Measurements from ENCODE around the gene NEAT1. TPM values are rescaled to one million over a fixed set of nuclear protein-coding genes. Genes with fewer than 3 reads are reported as not detected.

Gene NEAT1
- total and polyA plus RNA-seq, 2 of the 8 experiments (the other 6 are each of a cell fraction or from before 2014, with no cell fraction given): 2.4 to 10.7 TPM

- CTCF ChIA-PET (ENCODE audit: partially characterized antibody): interaction anchor here (1.4 to 5.4 kb wide), 5 partner anchors 21 to 67 kb away, joined by 3 to 42 read pairs (median 5); no protein-coding TSS in a partner anchor
- Histone ChIP-seq H2BK15ac (ENCODE audit: low read length) (no peak overlapping the region), H4K8ac (ENCODE audit: extremely low read depth, insufficient read depth, low read length) (no peak overlapping the region; the same call in 1 of the 2 replicates), H2AK5ac (ENCODE audit: low read depth, low read length) (no peak overlapping the region), H4K20me1 (replicated peaks in 1 of 2; ENCODE audit: control insufficient read depth in 1 of 2, insufficient read depth in 2 of 2, low read length in 2 of 2) (peaks cover 0 to 1% of the 10 kb centered on the region in 2 experiments), H3K9ac (replicated peaks in 1 of 4; ENCODE audit: extremely low read depth in 1 of 4, low read depth in 3 of 4, low read length in 3 of 4) (no peak overlapping the region), H3K4ac (replicated peaks; ENCODE audit: insufficient read length, low read depth, low read length) (no peak overlapping the region), H3K4me1 (replicated peaks in 1 of 4; ENCODE audit: control insufficient read depth in 3 of 4, insufficient read depth in 4 of 4, low read length in 3 of 4) (no peaks in the 10 kb centered on the region; a peak in 4 of 7 replicates), H3K27ac (ENCODE audit: low read depth, low read length) (no peak overlapping the region), H4K5ac (ENCODE audit: insufficient read length, low read depth, low read length) (no peak overlapping the region), H2BK120ac (replicated peaks; ENCODE audit: low read depth, low read length) (no peak overlapping the region), H3K18ac (ENCODE audit: extremely low read depth, low read length) (no peak overlapping the region), H3K4me3 (ENCODE audit: extremely low read depth in 1 of 4, insufficient read depth in 2 of 4, low read depth in 3 of 4, low read length in 4 of 4) (no peak overlapping the region), H3K56ac (replicated peaks; ENCODE audit: insufficient read length, low read depth, low read length) (no peak overlapping the region), H3K9me3 (ENCODE audit: insufficient read depth in 2 of 2, low read depth in 1 of 2, low read length in 1 of 2) (no peaks in the 10 kb centered on the region), H3K79me2 (ENCODE audit: control insufficient read depth in 1 of 2, insufficient read depth in 2 of 2, low read length in 2 of 2) (no peaks in the 10 kb centered on the region), H3K4me2 (ENCODE audit: insufficient read depth in 1 of 2, low read depth in 2 of 2, low read length in 2 of 2) (no peak overlapping the region), H3K36me3 (ENCODE audit: control insufficient read depth in 2 of 4, insufficient read depth in 4 of 4, low read length in 3 of 4) (no peaks in the 10 kb centered on the region), H3K79me1 (ENCODE audit: low read depth, low read length) (no peaks in the 10 kb centered on the region), H3K23me2 (ENCODE audit: low read depth, low read length) (no peaks in the 10 kb centered on the region; the same call in 1 of the 2 replicates), H2BK5ac (ENCODE audit: low read depth, low read length) (no peak overlapping the region), H4K91ac (replicated peaks; ENCODE audit: insufficient read length, low read length) (no peak overlapping the region), H2BK20ac (ENCODE audit: low read length) (no peak overlapping the region), H3K27me3 (replicated peaks in 1 of 4; ENCODE audit: control insufficient read depth in 3 of 4, extremely low read depth in 1 of 4, insufficient read depth in 3 of 4, low read length in 3 of 4) (no peaks in the 10 kb centered on the region), H3K23ac (ENCODE audit: insufficient read length) (no peak overlapping the region), H3K14ac (ENCODE audit: insufficient read length) (no peak overlapping the region), H2AFZ (ENCODE audit: low read length) (no peak overlapping the region), H2BK12ac (ENCODE audit: low read depth, low read length) (no peak overlapping the region)
- FAIRE-seq: no peak
- TF ChIP-seq CHD1 (IDR thresholded peaks at IDR 0.05; ENCODE audit: low read depth, low read length): no peak
- no peak for TF ChIP-seq TEAD4 (IDR thresholded peaks at IDR 0.05; ENCODE audit: low read depth, low read length)
- TF ChIP-seq TAF7 (optimal IDR thresholded peaks at IDR 0.05; ENCODE audit: borderline replicate concordance, low read depth, low read length): no peak
- no peak for TF ChIP-seq CHD2 (IDR thresholded peaks at IDR 0.05; ENCODE audit: low read length)
- TF ChIP-seq TAF1 (IDR thresholded peaks at IDR 0.05; ENCODE audit: low read depth, low read length): no peak
- TF ChIP-seq MAX (IDR thresholded peaks at IDR 0.05): no peak
- no peak for TF ChIP-seq HDAC2 (IDR thresholded peaks at IDR 0.05; ENCODE audit: borderline replicate concordance in 1 of 2, low read depth in 2 of 2, low read length in 2 of 2)
- no peak for TF ChIP-seq POLR2A (IDR thresholded peaks at IDR 0.05; ENCODE audit: control extremely low read depth in 1 of 2, low read depth in 2 of 2, low read length in 2 of 2)
- DNase-seq (ENCODE audit: low read depth in 1 of 2, low spot score in 2 of 2): no peak
- WGBS, 2 experiments (ENCODE audit: extremely low coverage in 1 of 2, insufficient coverage in 1 of 2, insufficient read length in 1 of 2, insufficient replicate concordance in 2 of 2, low coverage in 1 of 2, low lambda C conversion rate in 2 of 2, missing lambda C conversion rate in 1 of 2): 91% methylated on average over 11 of the region's 15 CpGs; no CpG with 5 or more reads in 1 of the 2 experiments
- POLR2A ChIA-PET (ENCODE audit: partially characterized antibody): interaction anchor here (0.6 to 9.4 kb wide), 8 partner anchors 23 to 91 kb away, joined by 3 to 79 read pairs (median 6); partner anchors contain the start of genes MALAT1 and NEAT1
Measured at GRCh38 chr11:65445101-65445603, 22.6 kb downstream of the NEAT1 start.

Data from H1 (cell line).